DMS114 treated with DMSO at 0.1 percent for 48 hours (cell line): ENCODE measurements around the gene MTHFSD.
"Not testable (repeated sequence)": the region's sequence is repeated elsewhere in the genome, so short reads cannot be mapped to it uniquely, and the experiment has no call there.

Experiments
- DNase-seq: peaks from one replicate; lab custom pipeline; 2025; ENCODE audit not compliant: unreplicated experiment; lab: John Stamatoyannopoulos, UW

The MTHFSD gene

GRCh38 chr16:86554917-86555703 is at the start of gene MTHFSD:
Gene MTHFSD (minus strand): TSS chr16:86555235. CDS start chr16:86555184, 51 bp downstream.
- DNase-seq = peak; percentile 69

- no peak for DNase-seq
Measured at GRCh38 chr16:86604436-86605193, 49.6 kb upstream of the MTHFSD start.

- DNase-seq = no peak
Measured at GRCh38 chr16:86602521-86602920, 47.5 kb upstream of the MTHFSD start.

- DNase-seq = no peak
Measured at GRCh38 chr16:86601356-86601755, 46.3 kb upstream of the MTHFSD start.

GRCh38 chr16:86598607-86599565 is 43.9 kb upstream of the MTHFSD start:
- DNase-seq = no peak

- DNase-seq = no peak
Measured at GRCh38 chr16:86597880-86598606, 43.0 kb upstream of the MTHFSD start.

GRCh38 chr16:86597126-86597879 is 42.3 kb upstream of the MTHFSD start:
- DNase-seq = no peak

- no peak for DNase-seq
Measured at GRCh38 chr16:86595983-86596605, 41.1 kb upstream of the MTHFSD start.

- DNase-seq = no peak
Measured at GRCh38 chr16:86594721-86595120, 39.7 kb upstream of the MTHFSD start.

- no peak for DNase-seq
Measured at GRCh38 chr16:86593913-86594620, 39.0 kb upstream of the MTHFSD start.

- no peak for DNase-seq
Measured at GRCh38 chr16:86591270-86591669, 36.2 kb upstream of the MTHFSD start.

- no peak for DNase-seq
Measured at GRCh38 chr16:86590501-86591144, 35.6 kb upstream of the MTHFSD start.

GRCh38 chr16:86587955-86588354 is 32.9 kb upstream of the MTHFSD start:
- not testable (repeated sequence) for DNase-seq

GRCh38 chr16:86587487-86587886 is 32.5 kb upstream of the MTHFSD start:
- DNase-seq = no peak

- DNase-seq = no peak
Measured at GRCh38 chr16:86585821-86586611, 31.0 kb upstream of the MTHFSD start.

- DNase-seq = no peak
Measured at GRCh38 chr16:86584726-86585721, 30.0 kb upstream of the MTHFSD start.
